Natural killer cell (primary cell): Measurements from ENCODE around the gene CEP57L1. TPM values are rescaled to one million over a fixed set of nuclear protein-coding genes. Genes with fewer than 3 reads are reported as not detected.
"Not testable (repeated sequence)": the region's sequence is repeated elsewhere in the genome, so short reads cannot be mapped to it uniquely, and the experiment has no call there.

Experiments
- ATAC-seq, 3 donors: fragments of 150-1000 bp in 2 of 3; fragments of 200-7000 bp in 1 of 3; cut with Tn5 transposase; 1 replicate in 1 of 3; 2 replicates in 2 of 3; pipeline ENCODE4 v1.10.0; 2021; ENCODE audit warnings: mild to moderate bottlenecking in 2 of 3, moderate library complexity in 2 of 3
- DNase-seq, 2 donors: peaks; one replicate each; pipeline versions ENCODE4 v3.0.0 to v3.0.0-alpha.2; 2013 to 2021; ENCODE audit warnings: mixed read lengths in 1 of 2
- H3K27ac ChIP-seq: one replicate; pipeline ENCODE4 v1.5.1; 2013; ENCODE audit warnings: mild to moderate bottlenecking, low read length
- H3K27me3 ChIP-seq: one replicate; pipeline ENCODE4 v1.6.1; 2013; ENCODE audit warnings: low read length; ENCODE audit not compliant: control insufficient read depth, insufficient read depth
- H3K36me3 ChIP-seq: one replicate; pipeline ENCODE4 v1.6.1; 2013; ENCODE audit warnings: low read length; ENCODE audit not compliant: control insufficient read depth, insufficient read depth
- H3K4me1 ChIP-seq: one replicate; pipeline ENCODE4 v1.6.1; 2013; ENCODE audit warnings: low read length; ENCODE audit not compliant: control insufficient read depth, insufficient read depth
- H3K4me3 ChIP-seq: one replicate; pipeline ENCODE4 v1.5.1; 2013; ENCODE audit warnings: low read length
- H3K9me3 ChIP-seq: one replicate; pipeline ENCODE4 v1.6.1; 2013; ENCODE audit warnings: low read length; ENCODE audit not compliant: control insufficient read depth, insufficient read depth
- H3K27ac Mint-ChIP-seq, 2 donors: one replicate each; pipeline ENCODE4 v1.8.0; 2022; ENCODE audit warnings: mild to moderate bottlenecking in 2 of 2, mixed read lengths in 2 of 2, moderate library complexity in 1 of 2
- H3K27me3 Mint-ChIP-seq, 2 donors: one replicate each; pipeline ENCODE4 v1.8.0; 2022; ENCODE audit warnings: low read depth in 2 of 2, mixed read lengths in 2 of 2
- H3K36me3 Mint-ChIP-seq: one replicate; pipeline ENCODE4 v1.8.0; 2022; ENCODE audit warnings: mixed read lengths
- H3K4me1 Mint-ChIP-seq, 2 donors: one replicate each; pipeline ENCODE4 v1.8.0; 2022; ENCODE audit warnings: mixed read lengths in 2 of 2
- H3K4me3 Mint-ChIP-seq: one replicate; pipeline ENCODE4 v1.8.0; 2022; ENCODE audit warnings: mild to moderate bottlenecking, moderate library complexity, mixed read lengths
- H3K9me3 Mint-ChIP-seq, 2 donors: one replicate each; pipeline ENCODE4 v1.8.0; 2022; ENCODE audit warnings: mixed read lengths in 2 of 2
- CTCF ChIP-seq: fragments of 200-600 bp; IDR thresholded peaks from one replicate; pipeline ENCODE4 v1.8.0; 2022; ENCODE audit warnings: antibody characterized with exemption
- WGBS: methylation state at CpG from one replicate; pipeline ENCODE4 v1.1.7; 2013; ENCODE audit warnings: missing lambda C conversion rate; ENCODE audit not compliant: insufficient coverage; 5-methylcytosine and 5-hydroxymethylcytosine counted together
- intact Hi-C: fragments of 100-400 bp; cut with micrococcal nuclease; formaldehyde crosslinking; loops from one replicate; pipeline ENCODE4 v1.14.2; 2022
- total RNA-seq, 4 donors: library from RNA; stranded (reverse); fragments of 120-200 nt in 1 of 4; gene quantifications; one replicate each; pipeline versions ENCODE4 v1.2.3 to v1.2.4, GENCODE V29; 2013 to 2022

Gene CEP57L1
- total RNA-seq, 3 donors from 2014 or later (not counting 1 experiment from before 2014, with no cell fraction given), result 8.9 to 12.5 (median 9.2) TPM

- Mint-ChIP-seq H3K27ac (no peak overlapping the region), H3K4me1 (peaks cover 14 to 20% of the 10 kb centered on the region in 2 donors)
Observed at GRCh38 chr6:109124219-109124618, 28.9 kb downstream of the CEP57L1 start.

GRCh38 chr6:109125504-109125903 is 30.2 kb downstream of the CEP57L1 start:
- Mint-ChIP-seq H3K36me3 (no peaks in the 10 kb centered on the region), H3K4me1 (peaks cover 8 to 14% of the 10 kb centered on the region in 2 donors), H3K9me3 (no peaks in the 10 kb centered on the region), H3K27me3 (no peaks in the 10 kb centered on the region), H3K4me3 (no peak overlapping the region), H3K27ac (no peak overlapping the region)
- H3K27ac ChIP-seq, result no peak overlapping the region
- H3K9me3 ChIP-seq, result no peaks in the 10 kb centered on the region
- ATAC-seq (no peak), DNase-seq (no peak)
- TF ChIP-seq CTCF, result no peak
- no peaks in the 10 kb centered on the region for H3K36me3 ChIP-seq
- no peak overlapping the region for H3K4me3 ChIP-seq
- intact Hi-C loops, result no loop called here
- 95% methylated on average over 2 of the region's 3 CpGs for WGBS
- no peaks in the 10 kb centered on the region for H3K4me1 ChIP-seq
- no peaks in the 10 kb centered on the region for H3K27me3 ChIP-seq

More at GRCh38 chr6:109124219-109124618, 28.9 kb downstream of the CEP57L1 start:
- no peak for ATAC-seq
- no peaks in the 10 kb centered on the region for H3K9me3 Mint-ChIP-seq
- no peak for TF ChIP-seq CTCF
- Histone ChIP-seq H3K4me1 (no peaks in the 10 kb centered on the region), H3K4me3 (no peak overlapping the region), H3K27me3 (no peaks in the 10 kb centered on the region), H3K36me3 (no peaks in the 10 kb centered on the region), H3K27ac (no peak overlapping the region), H3K9me3 (no peaks in the 10 kb centered on the region)
- WGBS, result 97% methylated on average over 2 of the region's 2 CpGs
- no peaks in the 10 kb centered on the region for H3K27me3 Mint-ChIP-seq
- no peak overlapping the region for H3K4me3 Mint-ChIP-seq
- DNase-seq, result no peak
- no peaks in the 10 kb centered on the region for H3K36me3 Mint-ChIP-seq
- intact Hi-C loops, result no loop called here

GRCh38 chr6:109130065-109130464 is 34.8 kb downstream of the CEP57L1 start:
- no peaks in the 10 kb centered on the region for H3K27me3 Mint-ChIP-seq
- intact Hi-C loops, result no loop called here
- no peaks in the 10 kb centered on the region for H3K4me1 Mint-ChIP-seq
- H3K4me3 ChIP-seq, result no peak overlapping the region
- DNase-seq (no peak), ATAC-seq (no peak)
- WGBS, result 95% methylated on average over 3 of the region's 3 CpGs
- no peak overlapping the region for H3K27ac ChIP-seq
- H3K36me3 ChIP-seq, result no peaks in the 10 kb centered on the region
- no peaks in the 10 kb centered on the region for H3K4me1 ChIP-seq
- H3K9me3 ChIP-seq, result no peaks in the 10 kb centered on the region
- no peaks in the 10 kb centered on the region for H3K27me3 ChIP-seq
- no peaks in the 10 kb centered on the region for H3K9me3 Mint-ChIP-seq
- no peak overlapping the region for H3K4me3 Mint-ChIP-seq
- TF ChIP-seq CTCF, result no peak
- H3K36me3 Mint-ChIP-seq, result no peaks in the 10 kb centered on the region
- no peak overlapping the region for H3K27ac Mint-ChIP-seq

- H3K36me3 ChIP-seq, H3K9me3 Mint-ChIP-seq, H3K27ac Mint-ChIP-seq, ATAC-seq, H3K27me3 ChIP-seq, H3K4me3 Mint-ChIP-seq, H3K36me3 Mint-ChIP-seq, DNase-seq, H3K9me3 ChIP-seq, H3K27ac ChIP-seq, H3K4me3 ChIP-seq, H3K27me3 Mint-ChIP-seq, intact Hi-C loops, H3K4me1 ChIP-seq, H3K4me1 Mint-ChIP-seq: not testable (repeated sequence)
- WGBS, result no CpG with 5 or more reads among the region's 1 CpG
Observed at GRCh38 chr6:109135600-109135999, 40.3 kb downstream of the CEP57L1 start.

GRCh38 chr6:109136039-109136438 is 40.7 kb downstream of the CEP57L1 start:
- WGBS, result 100% methylated on average over 3 of the region's 6 CpGs

GRCh38 chr6:109136530-109136929 is 41.2 kb downstream of the CEP57L1 start:
- H3K36me3 Mint-ChIP-seq, H3K4me3 ChIP-seq, H3K36me3 ChIP-seq, DNase-seq, H3K27ac ChIP-seq, H3K4me1 ChIP-seq, H3K9me3 Mint-ChIP-seq, H3K27me3 ChIP-seq, H3K27ac Mint-ChIP-seq, ATAC-seq, H3K9me3 ChIP-seq, intact Hi-C loops, H3K4me3 Mint-ChIP-seq, H3K27me3 Mint-ChIP-seq, H3K4me1 Mint-ChIP-seq: not testable (repeated sequence)
- WGBS, result 100% methylated on average over 4 of the region's 6 CpGs

More at GRCh38 chr6:109136039-109136438, 40.7 kb downstream of the CEP57L1 start:
- H3K27me3 ChIP-seq, ATAC-seq, H3K27ac ChIP-seq, H3K4me1 Mint-ChIP-seq, H3K27me3 Mint-ChIP-seq, H3K9me3 Mint-ChIP-seq, DNase-seq, H3K9me3 ChIP-seq, H3K36me3 Mint-ChIP-seq, H3K4me1 ChIP-seq, H3K4me3 Mint-ChIP-seq, intact Hi-C loops, H3K4me3 ChIP-seq, H3K36me3 ChIP-seq, H3K27ac Mint-ChIP-seq: not testable (repeated sequence)
